Neural progenitor cell (in vitro differentiated cells): ENCODE data around the gene TMEM30A. TPM values are rescaled to one million over a fixed set of nuclear protein-coding genes. Genes with fewer than 3 reads are reported as not detected.

Experiments
- DNase-seq: peaks from one replicate; pipeline ENCODE4 v3.0.0-alpha.2; 2016; ENCODE audit warnings: low spot score
- H2AFZ ChIP-seq: fragments of 200-600 bp; sonication (generic); replicated peaks from 2 replicates; pipeline ENCODE4 v1.6.1; 2016; ENCODE audit warnings: antibody characterized with exemption
- H3F3A ChIP-seq: fragments of 200-600 bp; sonication (generic); 2 replicates; pipeline ENCODE4 v1.6.1; 2016; ENCODE audit warnings: antibody characterized with exemption, low read depth
- H3K27ac ChIP-seq: fragments of 200-600 bp; sonication (generic); 2 replicates; pipeline ENCODE4 v1.5.1; 2016; ENCODE audit warnings: mild to moderate bottlenecking
- H3K27me3 ChIP-seq: fragments of 200-600 bp; sonication (generic); 2 replicates; pipeline ENCODE4 v1.6.1; 2016; ENCODE audit warnings: mild to moderate bottlenecking, moderate library complexity
- H3K36me3 ChIP-seq: fragments of 200-600 bp; sonication (generic); 2 replicates; pipeline ENCODE4 v1.5.1; 2016
- H3K4me1 ChIP-seq: fragments of 200-600 bp; sonication (generic); 2 replicates; pipeline ENCODE4 v1.6.1; 2016; ENCODE audit warnings: mixed run types
- H3K4me2 ChIP-seq: fragments of 200-600 bp; sonication (generic); 2 replicates; pipeline ENCODE4 v1.6.1; 2016
- H3K4me3 ChIP-seq: fragments of 200-600 bp; sonication (generic); 2 replicates; pipeline ENCODE4 v1.5.1; 2016
- H3K79me2 ChIP-seq: fragments of 200-600 bp; sonication (generic); 2 replicates; pipeline ENCODE4 v1.6.1; 2016; ENCODE audit warnings: low read depth
- H3K9ac ChIP-seq: fragments of 200-600 bp; sonication (generic); 2 replicates; pipeline ENCODE4 v1.6.1; 2016
- H3K9me3 ChIP-seq: fragments of 200-600 bp; sonication (generic); 2 replicates; pipeline ENCODE4 v1.5.1; 2016; ENCODE audit warnings: low read depth
- H4K20me1 ChIP-seq: fragments of 200-600 bp; sonication (generic); 2 replicates; pipeline ENCODE4 v1.6.1; 2016; ENCODE audit warnings: low read depth
- H3K27ac Mint-ChIP-seq: 3 replicates; pipeline ENCODE4 v1.8.0; 2021; ENCODE audit warnings: mixed read lengths
- H3K27me3 Mint-ChIP-seq: 2 replicates; pipeline ENCODE4 v1.8.0; 2022; ENCODE audit warnings: low read depth, mild to moderate bottlenecking, inconsistent platforms, moderate library complexity, mixed read lengths; ENCODE audit not compliant: insufficient read depth
- H3K36me3 Mint-ChIP-seq: 3 replicates; pipeline ENCODE4 v1.8.0; 2021; ENCODE audit warnings: mixed read lengths
- H3K4me1 Mint-ChIP-seq: 3 replicates; pipeline ENCODE4 v1.8.0; 2021; ENCODE audit warnings: mixed read lengths
- H3K4me3 Mint-ChIP-seq: 3 replicates; pipeline ENCODE4 v1.8.0; 2021; ENCODE audit warnings: mild to moderate bottlenecking, moderate library complexity, mixed read lengths
- H3K9me3 Mint-ChIP-seq: 3 replicates; pipeline ENCODE4 v1.8.0; 2020; ENCODE audit warnings: mixed read lengths
- CTCF ChIP-seq: fragments of 200-600 bp; sonication (generic); IDR thresholded peaks from 2 replicates; pipeline ENCODE4 v1.5.1; 2017; ENCODE audit warnings: antibody characterized with exemption, mild to moderate bottlenecking
- EZH2 ChIP-seq: fragments of 200-600 bp; sonication (generic); IDR thresholded peaks from 2 replicates; pipeline ENCODE4 v1.6.1; 2017; ENCODE audit warnings: antibody characterized with exemption, mild to moderate bottlenecking, moderate library complexity
- EZH2phosphoT487 ChIP-seq: fragments of 200-600 bp; sonication (generic); IDR thresholded peaks from 2 replicates; pipeline ENCODE4 v1.6.1; 2017; ENCODE audit warnings: antibody characterized with exemption
- total RNA-seq: library from RNA; depleted of rRNA; stranded (reverse); fragments of >200 nt; gene quantifications from 2 replicates; pipeline ENCODE4 v1.2.3, GENCODE V29; 2015; ENCODE audit warnings: low replicate concordance

Gene TMEM30A
- total RNA-seq, 1 donor from 2014 or later = 86.0 TPM

GRCh38 chr6:75257343-75258087 is 27.1 kb downstream of the TMEM30A start:
- TF ChIP-seq EZH2phosphoT487 (no peak), CTCF (no peak), EZH2 (no peak)
- no peak overlapping the region for H3K27ac Mint-ChIP-seq

DNA sequence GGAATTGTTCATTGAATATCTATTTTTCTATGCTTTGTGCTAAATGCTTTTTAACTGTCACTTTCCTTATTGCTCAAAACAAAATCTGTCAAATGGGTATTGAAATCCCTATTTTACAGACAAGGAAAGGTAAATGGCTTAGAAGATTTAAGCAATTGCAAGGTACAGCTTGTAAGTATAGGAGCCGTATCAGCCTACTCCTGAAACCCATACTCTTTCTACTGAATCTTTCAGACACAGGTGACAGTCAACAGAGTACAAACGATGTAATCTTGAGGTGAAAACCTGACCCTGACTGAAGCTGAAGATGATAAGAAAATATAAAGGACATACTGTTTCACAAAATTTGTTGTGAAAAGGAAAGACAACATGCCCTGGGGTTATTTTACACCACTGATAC is 34.0 kb downstream of the TMEM30A start:
- Mint-ChIP-seq H3K27ac (no peak overlapping the region), H3K4me3 (no peak overlapping the region), H3K9me3 (no peaks in the 10 kb centered on the region), H3K4me1 (no peaks in the 10 kb centered on the region), H3K27me3 (no peaks in the 10 kb centered on the region), H3K36me3 (no peaks in the 10 kb centered on the region)
- Histone ChIP-seq H3K4me3 (no peak overlapping the region), H3K27ac (no peak overlapping the region), H3K9me3 (no peaks in the 10 kb centered on the region), H3K9ac (no peak overlapping the region), H3K4me1 (no peaks in the 10 kb centered on the region), H3F3A (peaks cover 25% of the 10 kb centered on the region), H3K79me2 (no peaks in the 10 kb centered on the region), H3K27me3 (peaks cover 20% of the 10 kb centered on the region), H3K36me3 (peaks cover 3% of the 10 kb centered on the region), H3K4me2 (no peak overlapping the region), H2AFZ (no peak overlapping the region), H4K20me1 (no peaks in the 10 kb centered on the region)
- TF ChIP-seq EZH2phosphoT487 (no peak), EZH2 (no peak), CTCF (no peak)
- no peak for DNase-seq

More at GRCh38 chr6:75257343-75258087, 27.1 kb downstream of the TMEM30A start:
- no peak for DNase-seq
- Histone ChIP-seq H4K20me1 (no peaks in the 10 kb centered on the region), H3K4me1 (no peaks in the 10 kb centered on the region), H3F3A (peaks cover 22% of the 10 kb centered on the region), H3K79me2 (no peaks in the 10 kb centered on the region), H3K36me3 (peaks cover 16% of the 10 kb centered on the region), H3K9me3 (no peaks in the 10 kb centered on the region), H3K4me2 (no peak overlapping the region), H3K9ac (no peak overlapping the region), H3K4me3 (no peak overlapping the region), H3K27ac (no peak overlapping the region), H2AFZ (no peak overlapping the region), H3K27me3 (no peaks in the 10 kb centered on the region)
- Mint-ChIP-seq H3K36me3 (peaks cover 11% of the 10 kb centered on the region), H3K4me3 (no peak overlapping the region), H3K4me1 (no peaks in the 10 kb centered on the region), H3K27me3 (no peaks in the 10 kb centered on the region), H3K9me3 (no peaks in the 10 kb centered on the region)

- H4K20me1 ChIP-seq = no peaks in the 10 kb centered on the region
- H2AFZ ChIP-seq = no peak overlapping the region
- no peaks in the 10 kb centered on the region for H3K27me3 Mint-ChIP-seq
- peaks cover 3% of the 10 kb centered on the region for H3K36me3 ChIP-seq
- peaks cover 22% of the 10 kb centered on the region for H3K27me3 ChIP-seq
- no peak for DNase-seq
- H3K9me3 ChIP-seq = no peaks in the 10 kb centered on the region
- no peaks in the 10 kb centered on the region for H3K79me2 ChIP-seq
- no peaks in the 10 kb centered on the region for H3K4me1 ChIP-seq
- no peak overlapping the region for H3K27ac ChIP-seq
- peaks cover 22% of the 10 kb centered on the region for H3F3A ChIP-seq
- H3K4me3 Mint-ChIP-seq = no peak overlapping the region
- no peak overlapping the region for H3K27ac Mint-ChIP-seq
- no peaks in the 10 kb centered on the region for H3K36me3 Mint-ChIP-seq
- TF ChIP-seq CTCF (no peak), EZH2phosphoT487 (no peak), EZH2 (no peak)
- no peaks in the 10 kb centered on the region for H3K9me3 Mint-ChIP-seq
- H3K4me3 ChIP-seq = no peak overlapping the region
- no peak overlapping the region for H3K4me2 ChIP-seq
- H3K9ac ChIP-seq = no peak overlapping the region
- peaks cover 1% of the 10 kb centered on the region for H3K4me1 Mint-ChIP-seq
Measured at GRCh38 chr6:75249837-75250236, 34.8 kb downstream of the TMEM30A start.
